GM15510 (cell line): Measurements from ENCODE around the gene GDAP2.

Experiments used
- POLR2A ChIP-seq: IDR thresholded peaks from 3 replicates; pipeline ENCODE4 v1.6.1; 2011; ENCODE audit warnings: borderline replicate concordance; ENCODE audit not compliant: insufficient read length; ENCODE audit errors: extremely low read depth

Gene GDAP2

GRCh38 chr1:117860896-117861610 lies 68.4 kb downstream of the GDAP2 start:
- TF ChIP-seq POLR2A: no peak

GRCh38 chr1:117859901-117860300 lies 69.5 kb downstream of the GDAP2 start:
- TF ChIP-seq POLR2A: no peak

- no peak for TF ChIP-seq POLR2A
Measured at GRCh38 chr1:117857418-117857817, 72.0 kb downstream of the GDAP2 start.

GRCh38 chr1:117852853-117853553 lies 76.4 kb downstream of the GDAP2 start:
- TF ChIP-seq POLR2A: no peak

GRCh38 chr1:117851687-117852086 lies 77.7 kb downstream of the GDAP2 start:
- TF ChIP-seq POLR2A: no peak

GRCh38 chr1:117846674-117847425 lies 82.6 kb downstream of the GDAP2 start:
- no peak for TF ChIP-seq POLR2A

GRCh38 chr1:117843791-117844190 lies 85.6 kb downstream of the GDAP2 start:
- no peak for TF ChIP-seq POLR2A

GRCh38 chr1:117842408-117843170 lies 86.8 kb downstream of the GDAP2 start:
- no peak for TF ChIP-seq POLR2A

GRCh38 chr1:117841117-117841650 lies 88.2 kb downstream of the GDAP2 start:
- TF ChIP-seq POLR2A: no peak

- TF ChIP-seq POLR2A: no peak
Measured at GRCh38 chr1:117838911-117839310, 90.5 kb downstream of the GDAP2 start.

GRCh38 chr1:117836069-117836468 lies 93.4 kb downstream of the GDAP2 start:
- TF ChIP-seq POLR2A: no peak

GRCh38 chr1:117834416-117834815 lies 95.0 kb downstream of the GDAP2 start:
- TF ChIP-seq POLR2A: no peak

- no peak for TF ChIP-seq POLR2A
Measured at GRCh38 chr1:117832453-117832852, 97.0 kb downstream of the GDAP2 start.

- TF ChIP-seq POLR2A: no peak
Measured at GRCh38 chr1:117830222-117830621, 99.2 kb downstream of the GDAP2 start.

GRCh38 chr1:117828201-117828600 lies 101.2 kb downstream of the GDAP2 start:
- TF ChIP-seq POLR2A: no peak

GRCh38 chr1:117826540-117827078 lies 102.8 kb downstream of the GDAP2 start:
- TF ChIP-seq POLR2A: no peak
